Caco-2 (cell line): ENCODE data around the gene GALNT14. TPM values are rescaled to one million over a fixed set of nuclear protein-coding genes. Genes with fewer than 3 reads are reported as not detected.
"Not testable (repeated sequence)": the region's sequence is repeated elsewhere in the genome, so short reads cannot be mapped to it uniquely, and the experiment has no call there.

Experiments used
- Bru-seq: library from RNA; stranded (reverse); fragments of 400-500 nt; gene quantifications from one replicate; lab custom pipeline; 2021; lab: Mats Ljungman, UMichigan
- BruChase-seq, 2 experiments: library from RNA; stranded (reverse); fragments of 400-500 nt; gene quantifications; one replicate each; lab custom pipeline; 2021; lab: Mats Ljungman, UMichigan
- BruUV-seq: library from RNA; stranded (reverse); fragments of 400-500 nt; replicated peaks from 2 replicates; lab custom pipeline; 2021; lab: Mats Ljungman, UMichigan
- CTCF ChIA-PET: fragments of 300-600 bp; sonication (Branson Sonifier 250); formaldehyde crosslinking; loops from one replicate; lab custom pipeline; 2022; ENCODE audit warnings: antibody characterized with exemption; lab: Charles Lee
- POLR2A ChIA-PET: fragments of 300-600 bp; sonication (Branson Sonifier 250); formaldehyde crosslinking; loops from one replicate; lab custom pipeline; 2022; ENCODE audit warnings: antibody characterized with exemption; lab: Charles Lee
- DNase-seq, 2 experiments: peaks; one replicate each; pipeline versions ENCODE4 v3.0.0 to v3.0.0-alpha.2; 2020 to 2022
- H3K27me3 ChIP-seq: replicated peaks from 2 replicates; pipeline ENCODE4 v1.6.0; 2011; ENCODE audit warnings: low read length; ENCODE audit not compliant: control insufficient read depth, insufficient read depth
- H3K36me3 ChIP-seq: 2 replicates; pipeline ENCODE4 v1.5.1; 2011; ENCODE audit warnings: low read length; ENCODE audit not compliant: control insufficient read depth, insufficient read depth
- H3K4me1 ChIP-seq: fragments of 250-450 bp; sonication (Bioruptor Pico); 2 replicates; pipeline ENCODE4 v1.5.1; 2020; ENCODE audit warnings: mild to moderate bottlenecking
- H3K4me3 ChIP-seq: 2 replicates; pipeline ENCODE4 v1.5.1; 2011; ENCODE audit warnings: low read depth, mild to moderate bottlenecking, control low read depth, low read length
- H3K9me3 ChIP-seq: fragments of 250-450 bp; sonication (Bioruptor Pico); 2 replicates; pipeline ENCODE4 v1.5.1; 2020; ENCODE audit warnings: mild to moderate bottlenecking, moderate library complexity
- H3K27ac Mint-ChIP-seq: one replicate; pipeline ENCODE4 v1.8.0; 2022; ENCODE audit warnings: mixed read lengths; ENCODE audit not compliant: unreplicated experiment
- H3K27me3 Mint-ChIP-seq: one replicate; pipeline ENCODE4 v1.8.0; 2022; ENCODE audit warnings: mixed read lengths; ENCODE audit not compliant: insufficient read depth, unreplicated experiment
- H3K36me3 Mint-ChIP-seq: one replicate; pipeline ENCODE4 v1.8.0; 2022; ENCODE audit warnings: mild to moderate bottlenecking, mixed read lengths; ENCODE audit not compliant: insufficient read depth, unreplicated experiment
- H3K4me1 Mint-ChIP-seq: one replicate; pipeline ENCODE4 v1.8.0; 2022; ENCODE audit warnings: low read depth, mixed read lengths; ENCODE audit not compliant: unreplicated experiment
- H3K4me3 Mint-ChIP-seq: one replicate; pipeline ENCODE4 v1.8.0; 2022; ENCODE audit warnings: mild to moderate bottlenecking, moderate library complexity, mixed read lengths; ENCODE audit not compliant: unreplicated experiment
- H3K9me3 Mint-ChIP-seq: one replicate; pipeline ENCODE4 v1.8.0; 2022; ENCODE audit warnings: mixed read lengths; ENCODE audit not compliant: unreplicated experiment
- CTCF ChIP-seq, 2 experiments: fragments of 200-600 bp in 1 of 2; IDR thresholded peaks; 1 replicate in 1 of 2; 2 replicates in 1 of 2; pipeline versions ENCODE4 v1.5.1 to v1.8.0; 2011 to 2022; ENCODE audit warnings: antibody characterized with exemption in 1 of 2, control low read depth in 1 of 2, inconsistent platforms in 1 of 2, low read depth in 1 of 2, low read length in 1 of 2, mild to moderate bottlenecking in 1 of 2, moderate library complexity in 1 of 2; ENCODE audit not compliant: insufficient read depth in 1 of 2, severe bottlenecking in 1 of 2, unreplicated experiment in 1 of 2
- intact Hi-C: fragments of 100-400 bp; cut with micrococcal nuclease; formaldehyde crosslinking; loops from one replicate; pipeline ENCODE4 v1.10.0; 2022; ENCODE audit not compliant: unreplicated experiment
- long read RNA-seq: library from polyadenylated mRNA; stranded (forward); transcript quantifications from one replicate; pipeline ENCODE4 v2.0.0, GENCODE V29; 2022
- total RNA-seq: library from RNA; stranded (reverse); gene quantifications from 2 replicates; pipeline ENCODE4 v1.2.3, GENCODE V29; 2022

GALNT14 gene, protein sequence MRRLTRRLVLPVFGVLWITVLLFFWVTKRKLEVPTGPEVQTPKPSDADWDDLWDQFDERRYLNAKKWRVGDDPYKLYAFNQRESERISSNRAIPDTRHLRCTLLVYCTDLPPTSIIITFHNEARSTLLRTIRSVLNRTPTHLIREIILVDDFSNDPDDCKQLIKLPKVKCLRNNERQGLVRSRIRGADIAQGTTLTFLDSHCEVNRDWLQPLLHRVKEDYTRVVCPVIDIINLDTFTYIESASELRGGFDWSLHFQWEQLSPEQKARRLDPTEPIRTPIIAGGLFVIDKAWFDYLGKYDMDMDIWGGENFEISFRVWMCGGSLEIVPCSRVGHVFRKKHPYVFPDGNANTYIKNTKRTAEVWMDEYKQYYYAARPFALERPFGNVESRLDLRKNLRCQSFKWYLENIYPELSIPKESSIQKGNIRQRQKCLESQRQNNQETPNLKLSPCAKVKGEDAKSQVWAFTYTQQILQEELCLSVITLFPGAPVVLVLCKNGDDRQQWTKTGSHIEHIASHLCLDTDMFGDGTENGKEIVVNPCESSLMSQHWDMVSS
- total RNA-seq (not detected in 2 replicates), Bru-seq, nascent RNA (percentile 0 among the genes with signal in this experiment), BruChase-seq, experiment 1, labeled RNA remaining after a 2-hour chase (percentile 3 among the genes with signal in this experiment), BruChase-seq, experiment 2, labeled RNA remaining after a 6-hour chase (percentile 2 among the genes with signal in this experiment)
- long read RNA-seq: 0 reads

GRCh38 chr2:31138037-31138962 is at the start of gene GALNT14:
GALNT14 (minus strand) TSS chr2:31138440; CDS start chr2:31138086, 354 bp downstream.
- no peaks in the 10 kb centered on the region for H3K36me3 Mint-ChIP-seq
- no peaks in the 10 kb centered on the region for H3K9me3 Mint-ChIP-seq
- peak in 1 of 2 experiments; percentile 34 for TF ChIP-seq CTCF (IDR thresholded peaks at IDR 0.05; ENCODE audit: insufficient read depth in 1 of 2, low read depth in 1 of 2, low read length in 1 of 2, severe bottlenecking in 1 of 2, unreplicated experiment in 1 of 2)
- BruUV-seq: no TSS peak
- ChIA-PET CTCF (interaction anchor here (0.6 to 1.2 kb wide), 3 partner anchors 32 to 270 kb away, joined by 3 to 5 read pairs (median 4); no protein-coding TSS in a partner anchor), POLR2A (no interaction called here)
- no peak within 1 kb of the TSS for H3K27ac Mint-ChIP-seq
- no peaks in the 10 kb centered on the region for H3K4me1 Mint-ChIP-seq
- peaks cover 4% of the 10 kb centered on the region for H3K27me3 ChIP-seq
- peak within 1 kb of the TSS; percentile 53 for H3K4me3 Mint-ChIP-seq
- peak within 1 kb of the TSS; percentile 8 for H3K4me3 ChIP-seq
- intact Hi-C loops: no loop called here
- H3K27me3 Mint-ChIP-seq: peaks cover 32% of the 10 kb centered on the region
- no peaks in the 10 kb centered on the region for H3K36me3 ChIP-seq
- peak in 1 of 2 experiments; percentile 47 for DNase-seq
- no peaks in the 10 kb centered on the region for H3K4me1 ChIP-seq
- no peaks in the 10 kb centered on the region for H3K9me3 ChIP-seq

DNA sequence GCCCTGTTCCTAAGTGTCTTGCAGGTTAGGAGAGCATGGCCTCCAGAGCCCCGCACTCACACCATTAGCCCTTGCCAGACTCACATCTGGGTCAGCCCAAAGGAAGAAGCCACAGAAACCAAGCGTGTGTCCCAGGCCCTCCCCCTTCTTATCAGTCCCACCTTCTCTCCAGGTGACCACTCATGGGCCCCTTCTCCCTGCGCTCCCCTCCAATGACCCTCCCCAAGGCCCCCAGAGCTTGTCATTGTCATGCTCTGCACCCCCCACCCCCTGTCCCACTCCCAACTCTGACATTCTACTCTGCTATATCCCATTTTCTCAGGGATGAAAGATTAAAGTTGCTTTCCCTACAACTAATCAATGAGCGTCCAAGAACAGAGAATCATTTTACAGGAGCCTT is 48.9 kb upstream of the GALNT14 start:
- Mint-ChIP-seq H3K4me1 (no peaks in the 10 kb centered on the region), H3K27ac (no peak overlapping the region), H3K9me3 (no peaks in the 10 kb centered on the region), H3K4me3 (no peak overlapping the region), H3K27me3 (peaks cover 12% of the 10 kb centered on the region), H3K36me3 (no peaks in the 10 kb centered on the region)
- POLR2A ChIA-PET: no interaction called here
- Histone ChIP-seq H3K4me1 (no peaks in the 10 kb centered on the region), H3K36me3 (no peaks in the 10 kb centered on the region), H3K27me3 (no peaks in the 10 kb centered on the region), H3K4me3 (no peak overlapping the region), H3K9me3 (no peaks in the 10 kb centered on the region)
- CTCF ChIA-PET: no interaction called here
- no TSS peak for BruUV-seq
- DNase-seq: no peak
- intact Hi-C loops: no loop called here
- no peak for TF ChIP-seq CTCF (IDR thresholded peaks at IDR 0.05; ENCODE audit: insufficient read depth in 1 of 2, low read depth in 1 of 2, low read length in 1 of 2, severe bottlenecking in 1 of 2, unreplicated experiment in 1 of 2)

DNA sequence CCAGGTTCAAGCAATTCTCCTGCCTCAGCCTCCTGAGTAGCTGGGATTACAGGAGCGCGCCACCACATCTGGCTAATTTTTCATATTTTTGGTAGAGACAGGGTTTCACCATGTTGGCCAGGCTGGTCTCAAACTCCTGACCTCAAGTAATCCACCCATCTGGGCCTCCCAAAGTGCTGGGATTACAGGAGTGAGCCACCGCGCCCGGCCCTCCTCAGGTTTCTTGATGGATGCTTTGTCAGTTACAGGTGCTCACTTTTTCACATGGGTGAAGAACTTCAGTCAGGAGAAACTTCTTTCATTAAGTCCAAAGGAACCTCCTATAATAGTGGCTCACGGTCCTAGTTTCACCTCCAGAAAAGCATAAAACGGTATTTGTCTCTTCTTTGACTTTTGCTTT is 45.7 kb upstream of the GALNT14 start:
- CTCF ChIA-PET, BruUV-seq, H3K27me3 ChIP-seq, DNase-seq, H3K27me3 Mint-ChIP-seq, POLR2A ChIA-PET, H3K4me3 Mint-ChIP-seq, H3K9me3 ChIP-seq, H3K4me1 Mint-ChIP-seq, H3K9me3 Mint-ChIP-seq, H3K4me1 ChIP-seq, H3K36me3 Mint-ChIP-seq, H3K4me3 ChIP-seq, H3K36me3 ChIP-seq, intact Hi-C loops, H3K27ac Mint-ChIP-seq: not testable (repeated sequence)
